Hepatocyte (in vitro differentiated cells): ENCODE results near the gene ZNF227. TPM values are rescaled to one million over a fixed set of nuclear protein-coding genes. Genes with fewer than 3 reads are reported as not detected.

Experiments used
- DNase-seq: peaks from one replicate; pipeline ENCODE4 v3.0.0-alpha.2; 2016; ENCODE audit warnings: low spot score
- H2AFZ ChIP-seq: fragments of 200-600 bp; sonication (generic); 2 replicates; pipeline ENCODE4 v1.6.0; 2016; ENCODE audit warnings: antibody characterized with exemption, mild to moderate bottlenecking
- H3K27ac ChIP-seq: fragments of 200-600 bp; sonication (generic); 2 replicates; pipeline ENCODE4 v1.5.1; 2016; ENCODE audit warnings: mild to moderate bottlenecking
- H3K27me3 ChIP-seq: fragments of 200-600 bp; sonication (generic); 2 replicates; pipeline ENCODE4 v1.6.1; 2016
- H3K36me3 ChIP-seq: fragments of 200-600 bp; sonication (generic); replicated peaks from 2 replicates; pipeline ENCODE4 v1.5.1; 2016; ENCODE audit warnings: low read depth; ENCODE audit not compliant: insufficient read depth
- H3K4me1 ChIP-seq: fragments of 200-600 bp; sonication (generic); 2 replicates; pipeline ENCODE4 v1.5.1; 2016; ENCODE audit warnings: mild to moderate bottlenecking, moderate library complexity; ENCODE audit not compliant: insufficient read depth
- H3K4me2 ChIP-seq: fragments of 200-600 bp; sonication (generic); 2 replicates; pipeline ENCODE4 v1.6.0; 2016
- H3K4me3 ChIP-seq: fragments of 200-600 bp; sonication (generic); 2 replicates; pipeline ENCODE4 v1.5.1; 2016; ENCODE audit warnings: mild to moderate bottlenecking
- H3K79me2 ChIP-seq: fragments of 200-600 bp; sonication (generic); 2 replicates; pipeline ENCODE4 v1.6.0; 2017; ENCODE audit warnings: mild to moderate bottlenecking
- H3K9me2 ChIP-seq: fragments of 200-600 bp; sonication (generic); replicated peaks from 2 replicates; pipeline ENCODE4 v1.6.0; 2017; ENCODE audit warnings: mild to moderate bottlenecking; ENCODE audit not compliant: insufficient read depth
- H3K9me3 ChIP-seq: fragments of 200-600 bp; sonication (generic); 2 replicates; pipeline ENCODE4 v1.5.1; 2016; ENCODE audit warnings: low read depth, mild to moderate bottlenecking
- H4K20me1 ChIP-seq: fragments of 200-600 bp; sonication (generic); 2 replicates; pipeline ENCODE4 v1.6.0; 2016; ENCODE audit warnings: mild to moderate bottlenecking; ENCODE audit not compliant: insufficient read depth, poor library complexity, severe bottlenecking
- EZH2 ChIP-seq: fragments of 200-600 bp; sonication (generic); IDR thresholded peaks from 2 replicates; pipeline ENCODE4 v1.6.1; 2016; ENCODE audit warnings: antibody characterized with exemption, mild to moderate bottlenecking, borderline replicate concordance
- EZH2phosphoT487 ChIP-seq: fragments of 200-600 bp; sonication (generic); IDR thresholded peaks from one replicate; pipeline ENCODE4 v1.6.1; 2018; ENCODE audit warnings: antibody characterized with exemption, mild to moderate bottlenecking, low read depth, moderate library complexity; ENCODE audit not compliant: unreplicated experiment, severe bottlenecking
- WGBS: methylation state at CpG from one replicate; pipeline ENCODE4 v1.1.6; 2016; ENCODE audit warnings: low lambda C conversion rate; ENCODE audit errors: missing lambda C conversion rate; 5-methylcytosine and 5-hydroxymethylcytosine counted together
- polyA plus RNA-seq: library from polyadenylated mRNA; unstranded; fragments of >200 nt; fragmentation: Nextera tagmentation; extraction: Ambion mirVana; gene quantifications from 2 replicates; pipeline ENCODE4 v1.2.1, GENCODE V29; 2016
- total RNA-seq: library from RNA; depleted of rRNA; stranded (reverse); fragments of >200 nt; gene quantifications from 2 replicates; pipeline ENCODE4 v1.2.3, GENCODE V29; 2014
- TF ChIP-seq, protein P1 (sequence below): fragments of 200-600 bp; sonication (generic); IDR thresholded peaks from 2 replicates; pipeline ENCODE4 v1.5.1; 2016; ENCODE audit warnings: antibody characterized with exemption, mild to moderate bottlenecking; ENCODE audit not compliant: poor library complexity

The ZNF227 gene
- total and polyA plus RNA-seq, 2 experiments from 2014 or later: 8.2 to 15.4 TPM

DNA sequence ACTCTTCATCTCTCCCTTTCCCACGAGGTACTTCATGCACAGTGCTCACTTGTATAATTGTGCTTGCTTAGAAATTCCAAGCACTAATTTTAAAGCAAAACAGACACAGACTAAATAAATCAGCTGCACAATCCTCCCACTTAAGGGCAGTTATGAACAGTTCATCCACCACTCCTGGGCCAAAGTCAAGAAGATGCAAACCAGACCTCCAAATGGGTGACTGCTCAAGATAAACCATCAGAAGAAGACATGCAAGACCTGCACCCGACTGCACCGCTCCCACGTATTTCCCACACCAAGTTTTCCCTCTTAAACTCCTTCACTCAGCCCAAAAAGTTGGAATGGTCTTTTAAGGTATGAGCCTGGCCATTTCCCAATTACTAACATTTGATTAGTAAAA, 72.6 kb downstream of the ZNF227 start:
- Histone ChIP-seq H3K27me3 (no peaks in the 10 kb centered on the region), H3K9me2 (no peaks in the 10 kb centered on the region), H3K36me3 (peaks cover 10% of the 10 kb centered on the region), H4K20me1 (no peaks in the 10 kb centered on the region), H3K4me1 (no peaks in the 10 kb centered on the region), H3K79me2 (no peaks in the 10 kb centered on the region), H3K27ac (no peak overlapping the region), H3K4me2 (peak overlapping the region; percentile 28), H3K4me3 (no peak overlapping the region), H3K9me3 (peaks cover 6% of the 10 kb centered on the region), H2AFZ (no peak overlapping the region)
- WGBS: 61% methylated on average over 4 of the region's 4 CpGs
- TF ChIP-seq EZH2phosphoT487 (no peak), EZH2 (no peak)
- TF ChIP-seq, protein P1, sequence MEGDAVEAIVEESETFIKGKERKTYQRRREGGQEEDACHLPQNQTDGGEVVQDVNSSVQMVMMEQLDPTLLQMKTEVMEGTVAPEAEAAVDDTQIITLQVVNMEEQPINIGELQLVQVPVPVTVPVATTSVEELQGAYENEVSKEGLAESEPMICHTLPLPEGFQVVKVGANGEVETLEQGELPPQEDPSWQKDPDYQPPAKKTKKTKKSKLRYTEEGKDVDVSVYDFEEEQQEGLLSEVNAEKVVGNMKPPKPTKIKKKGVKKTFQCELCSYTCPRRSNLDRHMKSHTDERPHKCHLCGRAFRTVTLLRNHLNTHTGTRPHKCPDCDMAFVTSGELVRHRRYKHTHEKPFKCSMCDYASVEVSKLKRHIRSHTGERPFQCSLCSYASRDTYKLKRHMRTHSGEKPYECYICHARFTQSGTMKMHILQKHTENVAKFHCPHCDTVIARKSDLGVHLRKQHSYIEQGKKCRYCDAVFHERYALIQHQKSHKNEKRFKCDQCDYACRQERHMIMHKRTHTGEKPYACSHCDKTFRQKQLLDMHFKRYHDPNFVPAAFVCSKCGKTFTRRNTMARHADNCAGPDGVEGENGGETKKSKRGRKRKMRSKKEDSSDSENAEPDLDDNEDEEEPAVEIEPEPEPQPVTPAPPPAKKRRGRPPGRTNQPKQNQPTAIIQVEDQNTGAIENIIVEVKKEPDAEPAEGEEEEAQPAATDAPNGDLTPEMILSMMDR: no peak
- no peak for DNase-seq

Other genes with a start within 250 kb of the ZNF227 start
- 5.6 and 7.2 TPM in 2 replicates for gene ZNF155, start 228.3 kb upstream of the ZNF227 start, total RNA-seq
- gene ZNF155, start 228.3 kb upstream of the ZNF227 start, polyA plus RNA-seq: 3.2 and 5.3 TPM in 2 replicates
- 4.4 and 5.9 TPM in 2 replicates for gene ZNF230, start 209.6 kb upstream of the ZNF227 start, total RNA-seq
- gene ZNF230, start 209.6 kb upstream of the ZNF227 start, polyA plus RNA-seq: 3.7 and 4.3 TPM in 2 replicates
- 5.3 and 6.3 TPM in 2 replicates for gene ZNF222, start 187.2 kb upstream of the ZNF227 start, total RNA-seq
- gene ZNF222, start 187.2 kb upstream of the ZNF227 start, polyA plus RNA-seq: 1.6 and 1.8 TPM in 2 replicates
- gene ZNF223, start 160.5 kb upstream of the ZNF227 start, total RNA-seq: 12.9 and 14.3 TPM in 2 replicates
- 3.6 and 5.8 TPM in 2 replicates for gene ZNF223, start 160.5 kb upstream of the ZNF227 start, polyA plus RNA-seq
- gene ZNF284, start 140.4 kb upstream of the ZNF227 start, total RNA-seq: 2.6 and 2.9 TPM in 2 replicates
- 0.87 and 1.4 TPM in 2 replicates for gene ZNF284, start 140.4 kb upstream of the ZNF227 start, polyA plus RNA-seq
- 24.8 and 25.9 TPM in 2 replicates for gene ZNF224, start 118.2 kb upstream of the ZNF227 start, total RNA-seq
- gene ZNF224, start 118.2 kb upstream of the ZNF227 start, polyA plus RNA-seq: 17.6 and 20.8 TPM in 2 replicates
- 4.1 TPM in 2 replicates for gene ZNF225, start 99.1 kb upstream of the ZNF227 start, total RNA-seq
- gene ZNF225, start 99.1 kb upstream of the ZNF227 start, polyA plus RNA-seq: 1.2 and 2.9 TPM in 2 replicates
- 8.6 and 9.9 TPM in 2 replicates for gene ZNF234, start 71.0 kb upstream of the ZNF227 start, total RNA-seq
- 4.1 and 6.7 TPM in 2 replicates for gene ZNF234, start 71.0 kb upstream of the ZNF227 start, polyA plus RNA-seq
- 22.6 and 30.9 TPM in 2 replicates for gene ZNF226, start 47.4 kb upstream of the ZNF227 start, total RNA-seq
- 30.9 and 31.2 TPM in 2 replicates for gene ZNF226, start 47.4 kb upstream of the ZNF227 start, polyA plus RNA-seq
- 2.4 and 2.6 TPM in 2 replicates for gene ZNF233, start 47.4 kb downstream of the ZNF227 start, total RNA-seq
- 0.66 and 2.8 TPM in 2 replicates for gene ZNF233, start 47.4 kb downstream of the ZNF227 start, polyA plus RNA-seq
- 5.6 and 10.1 TPM in 2 replicates for gene ZNF235, start 92.5 kb downstream of the ZNF227 start, total RNA-seq
- gene ZNF235, start 92.5 kb downstream of the ZNF227 start, polyA plus RNA-seq: 2.7 and 2.8 TPM in 2 replicates
- 6.7 and 8.8 TPM in 2 replicates for gene ZNF112, start 144.1 kb downstream of the ZNF227 start, total RNA-seq
- gene ZNF112, start 144.1 kb downstream of the ZNF227 start, polyA plus RNA-seq: 2.6 and 3.3 TPM in 2 replicates
- gene ZNF285, start 189.1 kb downstream of the ZNF227 start, total RNA-seq: 3.1 and 3.9 TPM in 2 replicates
- gene ZNF285, start 189.1 kb downstream of the ZNF227 start, polyA plus RNA-seq: 3.3 and 3.4 TPM in 2 replicates
- 15.1 and 15.2 TPM in 2 replicates for gene ZNF229, start 235.9 kb downstream of the ZNF227 start, total RNA-seq
- 6.4 and 6.6 TPM in 2 replicates for gene ZNF229, start 235.9 kb downstream of the ZNF227 start, polyA plus RNA-seq